HG02884 (cell line): ENCODE measurements around the gene FAM222A.

Source experiments
- ATAC-seq: cut with Tn5 transposase; IDR thresholded peaks from one replicate; pipeline ENCODE4 v1.9.1; 2021; ENCODE audit warnings: mild to moderate bottlenecking, moderate library complexity; ENCODE audit not compliant: unreplicated experiment

Gene FAM222A

GRCh38 chr12:109793826-109794501 is 80.3 kb downstream of the FAM222A start:
- ATAC-seq, result no peak

DNA sequence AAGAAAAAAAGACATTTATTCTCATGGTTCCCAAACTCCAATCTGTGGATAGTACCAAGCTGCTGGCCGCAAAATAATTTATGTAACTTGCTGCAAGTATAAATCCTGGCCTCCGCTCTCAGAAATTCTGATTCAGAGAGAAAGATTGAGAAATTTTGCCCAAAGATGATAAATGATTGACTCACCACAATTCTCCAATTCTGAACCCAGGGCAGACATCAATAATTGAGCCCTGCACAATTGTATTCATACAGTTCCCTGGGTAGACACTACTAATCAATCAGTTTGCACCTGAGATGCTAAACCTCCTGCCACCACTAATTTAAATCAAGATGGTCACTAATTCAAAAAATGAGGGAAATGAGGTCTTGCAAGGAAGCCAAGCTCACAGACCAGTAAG is 81.4 kb downstream of the FAM222A start:
- no peak for ATAC-seq

DNA sequence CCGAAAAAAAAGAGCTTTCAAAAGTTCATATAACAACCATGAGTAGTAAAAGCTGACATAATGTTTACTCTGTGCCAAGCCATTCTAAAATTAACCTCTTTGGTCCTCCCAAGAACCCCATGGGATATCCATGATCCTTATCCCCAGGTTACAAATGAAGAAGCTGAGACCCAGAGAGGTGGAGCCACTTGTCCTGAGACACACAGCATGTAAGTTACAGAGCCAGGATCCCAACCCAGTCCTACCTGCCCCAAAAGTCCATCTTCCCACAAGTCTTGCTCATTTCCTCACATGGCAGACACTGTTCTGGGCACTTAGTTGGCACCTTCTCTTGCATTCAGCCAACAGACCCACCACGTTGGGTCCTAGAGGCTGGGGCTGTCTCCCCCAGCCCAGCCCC is 82.4 kb downstream of the FAM222A start:
- ATAC-seq, result no peak

GRCh38 chr12:109797905-109798669 is 84.5 kb downstream of the FAM222A start:
- ATAC-seq, result no peak

GRCh38 chr12:109798691-109799090 is 85.1 kb downstream of the FAM222A start:
- no peak for ATAC-seq

GRCh38 chr12:109800536-109800935 is 86.9 kb downstream of the FAM222A start:
- no peak for ATAC-seq

- ATAC-seq, result no peak
Observed at GRCh38 chr12:109802828-109803227, 89.2 kb downstream of the FAM222A start.

DNA sequence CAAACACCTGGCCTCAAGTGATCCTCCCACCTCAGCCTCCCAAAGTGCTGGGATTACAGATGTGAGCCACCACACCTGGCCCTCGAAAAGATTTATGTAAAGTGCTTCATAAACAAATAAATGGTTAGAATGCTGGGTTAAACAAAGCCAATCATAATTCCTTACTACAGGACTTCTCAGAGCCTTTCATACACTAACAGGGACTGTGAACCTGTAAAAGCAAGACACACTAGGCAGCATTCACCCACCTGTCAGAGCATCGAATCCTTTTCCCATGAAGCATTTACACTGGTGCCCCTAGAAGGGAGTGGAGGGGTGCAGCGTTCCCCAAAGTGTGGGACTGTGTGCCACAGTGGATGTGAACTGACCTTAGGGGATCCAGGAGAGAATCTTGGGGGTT is 90.1 kb downstream of the FAM222A start:
- no peak for ATAC-seq

DNA sequence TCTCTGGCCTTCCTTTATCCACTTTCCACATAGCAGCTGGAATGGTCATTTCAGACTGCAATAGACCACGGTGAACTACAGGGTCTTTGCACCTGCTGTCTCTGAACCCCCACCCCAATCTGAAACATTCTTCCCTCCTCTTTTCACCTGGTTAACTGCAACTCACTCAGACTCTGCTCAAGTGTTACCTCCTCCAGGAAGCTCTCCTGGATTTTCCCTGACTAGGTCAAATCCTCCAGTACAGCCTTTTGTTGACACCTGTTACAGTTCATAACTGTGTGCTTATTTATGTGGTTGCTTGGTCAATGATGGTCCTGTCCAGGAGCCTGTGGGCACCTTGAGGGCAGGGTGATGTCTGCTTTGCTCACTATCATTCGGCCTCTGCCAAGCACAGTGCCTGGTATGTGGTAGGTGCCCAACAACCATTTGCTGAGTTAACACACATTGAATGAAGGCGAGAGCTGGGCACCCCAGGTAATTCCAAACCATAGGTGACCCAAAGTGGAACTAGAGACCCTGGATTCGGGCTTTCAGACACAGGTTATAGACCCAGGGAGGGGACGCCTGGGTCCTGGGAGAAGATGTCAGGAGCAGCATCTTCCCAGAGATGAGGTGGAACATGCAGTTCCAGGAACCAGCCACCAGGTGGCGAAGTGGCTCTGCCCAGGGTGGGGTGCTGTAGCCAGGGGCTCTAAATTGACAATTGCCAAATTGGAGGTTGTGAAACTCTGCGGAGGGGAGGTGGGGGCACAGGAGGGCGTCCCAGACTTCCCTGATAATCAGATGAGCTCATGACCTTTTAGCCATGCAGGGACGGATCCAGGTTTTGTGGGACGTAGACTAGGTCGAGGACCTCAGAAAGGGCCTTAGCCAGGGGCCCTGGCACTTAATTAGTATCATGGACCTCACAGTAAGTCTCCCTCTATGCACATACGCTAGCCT is 91.5 kb downstream of the FAM222A start:
- no peak for ATAC-seq

GRCh38 chr12:109807954-109808643 is 94.5 kb downstream of the FAM222A start:
- no peak for ATAC-seq

GRCh38 chr12:109808876-109809646 is 95.4 kb downstream of the FAM222A start:
- ATAC-seq, result no peak

GRCh38 chr12:109810954-109811623 is 97.5 kb downstream of the FAM222A start:
- no peak for ATAC-seq

DNA sequence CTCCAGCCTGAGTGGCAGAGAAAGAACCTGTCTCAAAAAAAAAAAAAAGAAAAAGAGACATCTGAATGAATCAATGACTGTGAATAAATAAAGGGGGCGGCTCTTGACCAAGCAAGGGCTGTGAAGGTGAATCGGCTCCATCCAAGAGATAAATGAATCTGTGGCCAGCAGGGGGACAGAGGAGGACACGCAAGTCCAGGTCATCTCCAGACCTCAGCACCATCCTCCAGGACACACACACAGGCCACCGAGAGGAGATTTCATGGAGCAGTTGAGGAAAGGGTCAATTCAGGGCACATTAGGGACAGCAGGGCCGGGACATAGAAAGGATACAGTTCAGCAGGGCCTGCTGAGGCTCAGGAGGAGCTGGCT is 98.0 kb downstream of the FAM222A start:
- no peak for ATAC-seq

DNA sequence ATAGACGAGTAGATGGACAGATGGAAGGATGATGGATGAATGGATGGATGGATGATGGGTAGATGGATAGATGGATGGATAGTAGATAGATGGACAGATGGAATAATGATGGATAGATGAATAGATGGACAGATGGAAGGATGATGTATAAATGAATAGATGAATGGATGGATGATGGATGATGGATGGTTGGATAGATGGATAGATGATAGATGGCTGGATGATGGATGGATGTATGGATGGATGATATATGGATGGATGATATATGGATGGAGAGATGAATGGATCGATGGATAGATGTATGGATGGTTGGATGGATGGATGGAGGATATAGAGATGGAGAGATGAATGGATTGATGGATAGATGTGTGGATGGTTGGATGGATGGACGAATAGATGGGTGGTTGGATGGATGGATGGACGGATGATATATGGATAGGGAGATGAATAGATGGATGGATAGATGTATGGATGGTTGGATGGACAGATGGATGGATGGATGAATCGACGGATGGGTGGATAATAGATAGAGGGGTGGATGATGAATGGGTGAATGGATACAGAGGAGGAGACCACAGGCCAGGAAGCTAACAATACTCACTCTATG is 100.3 kb downstream of the FAM222A start:
- ATAC-seq, result no peak

DNA sequence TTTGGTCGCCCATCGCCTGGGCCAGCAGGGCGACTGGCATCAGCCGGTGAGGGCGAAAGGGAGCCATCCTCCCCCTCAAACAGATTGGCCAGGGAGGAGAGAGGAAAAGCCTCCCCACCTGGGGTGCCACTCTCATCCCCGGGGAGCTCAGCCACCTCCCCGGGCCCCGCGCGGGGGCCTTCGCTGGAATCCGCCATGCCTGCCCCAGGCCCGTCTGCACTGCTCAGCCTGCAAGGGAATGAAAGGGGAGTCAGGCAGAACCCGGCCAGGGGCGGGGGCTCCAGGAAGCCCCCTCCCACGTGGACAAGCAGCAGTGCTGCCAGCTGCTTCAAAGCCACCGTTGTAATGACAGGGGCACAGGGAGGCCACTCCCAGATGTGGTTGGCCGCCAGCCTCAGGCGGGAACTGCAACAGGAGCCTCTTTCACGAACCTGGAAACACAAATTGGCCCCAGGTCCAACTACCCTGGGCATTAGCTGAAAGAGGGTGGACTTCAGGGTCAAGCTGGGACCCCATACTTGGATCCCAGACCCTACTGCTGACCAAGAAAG is 101.0 kb downstream of the FAM222A start:
- no peak for ATAC-seq

GRCh38 chr12:109815225-109815624 is 101.6 kb downstream of the FAM222A start:
- no peak for ATAC-seq

DNA sequence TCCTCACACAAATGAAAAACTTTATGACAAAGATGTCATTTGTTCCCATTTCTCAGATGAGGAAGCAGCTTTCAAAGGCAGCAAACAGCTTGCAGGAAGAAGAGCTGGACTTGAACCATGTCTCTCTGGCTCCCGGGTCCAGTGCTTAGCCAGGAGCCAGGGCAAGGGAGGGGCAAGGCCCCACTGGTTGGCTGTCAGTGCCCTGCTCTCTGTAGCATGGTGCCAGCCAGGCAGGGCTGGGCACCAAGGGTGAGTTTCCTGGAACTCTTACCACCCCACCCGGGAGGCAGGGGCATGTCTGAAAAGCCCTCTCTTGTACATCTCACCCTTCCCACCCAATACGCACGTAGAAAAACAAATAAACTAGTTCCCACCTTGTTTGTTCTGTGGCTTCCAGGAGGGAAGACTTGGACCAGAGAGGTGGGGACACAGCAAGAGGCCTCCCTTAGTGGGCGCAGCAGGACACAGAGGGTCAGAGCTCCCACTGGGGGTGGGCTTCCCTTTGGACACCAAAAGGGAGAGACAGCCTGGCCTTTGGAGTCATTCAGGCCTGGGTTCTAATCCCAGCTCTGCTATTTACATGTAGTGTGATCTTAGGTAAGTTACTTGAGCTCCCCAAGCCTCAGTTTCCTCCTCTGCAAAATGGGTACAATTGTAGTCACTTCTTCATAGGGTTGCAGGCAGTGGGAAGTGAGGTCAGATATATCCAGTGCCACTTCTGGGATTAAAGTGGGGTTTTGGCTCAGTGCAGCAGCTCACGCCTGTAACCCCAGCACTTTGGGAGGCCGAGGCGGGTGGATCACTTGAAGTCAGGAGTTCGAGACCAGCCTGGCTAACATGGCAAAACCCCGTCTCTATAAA is 102.4 kb downstream of the FAM222A start:
- no peak for ATAC-seq

DNA sequence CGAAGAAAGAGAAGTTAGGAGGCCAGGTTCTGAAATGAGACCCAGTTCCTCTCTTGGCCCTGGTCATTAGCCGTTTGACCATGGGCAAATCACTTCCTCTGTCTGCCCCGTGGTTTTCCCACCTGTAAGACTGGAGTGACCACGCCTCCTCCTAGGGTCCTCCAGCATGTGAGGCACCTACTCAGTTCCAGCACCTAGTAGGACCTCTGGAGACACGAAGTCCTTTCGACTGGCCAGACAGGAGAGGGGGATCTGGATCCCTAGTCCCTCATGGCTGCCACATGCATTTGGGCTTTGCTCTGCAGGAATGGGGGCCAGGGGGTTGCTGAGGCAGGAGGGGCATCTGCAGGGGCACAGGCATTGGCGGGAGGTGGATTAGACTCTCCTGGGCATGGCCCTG is 103.2 kb downstream of the FAM222A start:
- ATAC-seq, result no peak
